HepG2 (cell line): ENCODE results near the gene RPS6KB1.
A peak's percentile ranks its signal among the peaks of the same experiment; 100 is the strongest.

Source experiments
- CEBPZ ChIP-seq: IDR thresholded peaks from 2 replicates; pipeline ENCODE4 v1.6.1; 2012; ENCODE audit warnings: low read length, improper control_type of control experiment
- CTCF ChIP-seq: sonication (generic); formaldehyde crosslinking; IDR thresholded peaks from 2 replicates; pipeline ENCODE4 v1.5.0; 2020; ENCODE audit warnings: mild to moderate bottlenecking, missing genetic modification reagents, moderate library complexity
- EP300 ChIP-seq, 3 experiments: sonication (generic) in 1 of 3; formaldehyde crosslinking in 1 of 3; IDR thresholded peaks; 2 replicates each; pipeline versions ENCODE4 v1.5.1 to v1.6.1; 2011 to 2020; ENCODE audit warnings: low read depth in 2 of 3, low read length in 2 of 3, borderline replicate concordance in 1 of 3, improper control_type of control experiment in 1 of 3, mild to moderate bottlenecking in 1 of 3, missing genetic modification reagents in 1 of 3, moderate library complexity in 1 of 3
- POLR2A ChIP-seq, 2 experiments: IDR thresholded peaks; 2 replicates each; pipeline ENCODE4 v1.6.1; 2011; ENCODE audit warnings: low read depth in 2 of 2, low read length in 2 of 2, mild to moderate bottlenecking in 1 of 2, moderate library complexity in 1 of 2; ENCODE audit not compliant: insufficient read depth in 1 of 2
- PRPF4 ChIP-seq: fragments of 200-400 bp; formaldehyde crosslinking; IDR thresholded peaks from 2 replicates; pipeline ENCODE4 v1.6.1; 2016; ENCODE audit warnings: low read length, low read depth; ENCODE audit not compliant: poor library complexity, severe bottlenecking
- SIN3A ChIP-seq: IDR thresholded peaks from 2 replicates; pipeline ENCODE4 v1.6.1; 2011; ENCODE audit warnings: low read depth, mild to moderate bottlenecking, control low read depth, low read length, borderline replicate concordance
- TAF1 ChIP-seq: sonication (generic); formaldehyde crosslinking; IDR thresholded peaks from 2 replicates; pipeline ENCODE4 v1.4.0; 2020; ENCODE audit warnings: missing genetic modification reagents
- TCF12 ChIP-seq, 2 experiments: fragments of 450-650 bp in 1 of 2; sonication (generic) in 1 of 2; formaldehyde crosslinking in 1 of 2; IDR thresholded peaks; 2 replicates each; pipeline versions ENCODE4 v1.6.1 to v1.8.0; 2017 to 2022; ENCODE audit warnings: antibody characterized with exemption in 1 of 2, mild to moderate bottlenecking in 1 of 2, missing genetic modification reagents in 1 of 2, moderate library complexity in 1 of 2
- TRAFD1 ChIP-seq: sonication (generic); formaldehyde crosslinking; IDR thresholded peaks from 2 replicates; pipeline ENCODE4 v1.5.1; 2020; ENCODE audit warnings: missing genetic modification reagents, mild to moderate bottlenecking, borderline replicate concordance
- ZFX ChIP-seq: sonication (generic); formaldehyde crosslinking; IDR thresholded peaks from 2 replicates; pipeline ENCODE4 v1.4.0; 2020; ENCODE audit warnings: mild to moderate bottlenecking, low read depth, missing genetic modification reagents, moderate library complexity
- ZNF552 ChIP-seq: sonication (generic); formaldehyde crosslinking; IDR thresholded peaks from 2 replicates; pipeline ENCODE4 v1.9.0; 2022; ENCODE audit warnings: missing genetic modification reagents, mild to moderate bottlenecking, borderline replicate concordance

GRCh38 chr17:59914274-59914854 is 21.4 kb downstream of the RPS6KB1 start:
- TF ChIP-seq POLR2A (IDR thresholded peaks at IDR 0.05; ENCODE audit: insufficient read depth in 1 of 2, low read depth in 2 of 2, low read length in 2 of 2) (no peak), ZNF552 (no peak), SIN3A (no peak), ZFX (CRISPR knock-in tag) (no peak), TRAFD1 (CRISPR knock-in tag) (no peak), TAF1 (CRISPR knock-in tag) (no peak), TCF12 (IDR thresholded peaks at IDR 0.05) (no peak), TCF12 (CRISPR knock-in tag; IDR thresholded peaks at IDR 0.05) (no peak), CEBPZ (no peak), EP300 (IDR thresholded peaks at IDR 0.05; ENCODE audit: low read depth in 2 of 2, low read length in 2 of 2) (no peak), EP300 (CRISPR knock-in tag; IDR thresholded peaks at IDR 0.05; ENCODE audit: borderline replicate concordance) (no peak), PRPF4 (no peak), CTCF (CRISPR knock-in tag) (peak; percentile 56)
